K562 (cell line): Measurements from ENCODE around the gene SOBP. TPM values are rescaled to one million over a fixed set of nuclear protein-coding genes. Genes with fewer than 3 reads are reported as not detected.

Experiments used
- ATAC-seq: fragments of 200-7000 bp; cut with Tn5 transposase; 3 replicates; pipeline ENCODE4 v1.9.1; 2020; ENCODE audit warnings: moderate library complexity
- BruUV-seq: library from RNA; stranded (reverse); fragments of 400-500 nt; replicated peaks from 2 replicates; lab custom pipeline; 2021; lab: Mats Ljungman, UMichigan
- CTCF ChIA-PET: fragments of 300-600 bp; formaldehyde crosslinking; extraction: SDS; loops from one replicate; lab custom pipeline; 2021; ENCODE audit warnings: low intra/inter-chr PET ratio; lab: Yijun Ruan, JAX
- POLR2A ChIA-PET: fragments of 300-600, 350-650 bp; sonication (Branson Sonifier 250); formaldehyde crosslinking; extraction: SDS; loops from one replicate; lab custom pipeline; 2021; ENCODE audit warnings: antibody characterized with exemption, inconsistent platforms; lab: Yijun Ruan, JAX
- DNase-seq, 4 experiments: peaks; one replicate each; pipeline versions ENCODE4 v3.0.0 to v3.0.0-alpha.2; 2011 to 2018; ENCODE audit warnings: low spot score in 3 of 4, mixed read lengths in 3 of 4; ENCODE audit errors: extremely low read depth in 1 of 4
- FAIRE-seq: peaks from 2 replicates; lab custom pipeline; 2011; peaks lifted over from hg19 to GRCh38; lab: Jason Lieb, UNC
- H2AFZ ChIP-seq: 2 replicates; pipeline ENCODE4 v1.6.0; 2011; ENCODE audit warnings: low read depth, low read length, control low read depth, inconsistent platforms
- H3K27ac ChIP-seq: fragments of 200-600 bp; 3 replicates; pipeline ENCODE4 v1.8.0; 2011; ENCODE audit warnings: low read depth, mild to moderate bottlenecking, control low read depth, inconsistent platforms, low read length, moderate library complexity, mixed read lengths; ENCODE audit errors: extremely low read depth
- H3K27me3 ChIP-seq, 2 experiments: fragments of 300-600 bp in 1 of 2; 2 replicates in 1 of 2; 3 replicates in 1 of 2; pipeline versions ENCODE4 v1.6.0 to v1.8.0; 2011; ENCODE audit warnings: inconsistent platforms in 2 of 2, low read length in 2 of 2, mild to moderate bottlenecking in 1 of 2, mixed read lengths in 1 of 2, moderate library complexity in 1 of 2; ENCODE audit not compliant: control insufficient read depth in 2 of 2, insufficient read depth in 2 of 2
- H3K36me3 ChIP-seq: fragments of 300-600 bp; 3 replicates; pipeline ENCODE4 v1.8.0; 2011; ENCODE audit warnings: mild to moderate bottlenecking, low read length, inconsistent platforms; ENCODE audit not compliant: control insufficient read depth, insufficient read depth
- H3K4me1 ChIP-seq, 2 experiments: fragments of 200-600 bp in 1 of 2; replicated peaks in 1 of 2; 2 replicates in 1 of 2; 3 replicates in 1 of 2; pipeline versions ENCODE4 v1.5.1 to v1.8.0; 2011; ENCODE audit warnings: inconsistent platforms in 2 of 2, low read length in 2 of 2, mild to moderate bottlenecking in 1 of 2, mixed read lengths in 1 of 2, moderate library complexity in 1 of 2; ENCODE audit not compliant: control insufficient read depth in 2 of 2, insufficient read depth in 2 of 2
- H3K4me2 ChIP-seq: 2 replicates; pipeline ENCODE4 v1.6.1; 2011; ENCODE audit warnings: low read length, control low read depth, inconsistent platforms, mixed read lengths; ENCODE audit not compliant: insufficient read depth
- H3K4me3 ChIP-seq: fragments of 200-600 bp; sonication (generic), shearing (Covaris generic); 2 replicates; pipeline ENCODE4 v1.5.1; 2016; ENCODE audit warnings: control low read depth, inconsistent platforms
- H3K79me2 ChIP-seq: fragments of 200-600 bp; 3 replicates; pipeline ENCODE4 v1.8.0; 2011; ENCODE audit warnings: low read length, inconsistent platforms; ENCODE audit not compliant: control insufficient read depth, insufficient read depth
- H3K9ac ChIP-seq, 2 experiments: 2 replicates each; pipeline versions ENCODE4 v1.6.0 to v1.6.1; 2011; ENCODE audit warnings: low read depth in 2 of 2, low read length in 2 of 2, control low read depth in 1 of 2, inconsistent platforms in 1 of 2, mild to moderate bottlenecking in 1 of 2, mixed read lengths in 1 of 2; ENCODE audit not compliant: insufficient read depth in 1 of 2
- H3K9me1 ChIP-seq: one replicate; pipeline ENCODE4 v1.6.0; 2011; ENCODE audit warnings: inconsistent platforms, mild to moderate bottlenecking, low read length, moderate library complexity; ENCODE audit not compliant: control insufficient read depth, insufficient read depth
- H3K9me3 ChIP-seq: replicated peaks from 2 replicates; pipeline ENCODE4 v1.5.1; 2011; ENCODE audit warnings: low read depth, low read length, inconsistent platforms; ENCODE audit not compliant: control insufficient read depth, insufficient read depth
- H4K20me1 ChIP-seq: replicated peaks from 2 replicates; pipeline ENCODE4 v1.6.1; 2011; ENCODE audit warnings: low read length, inconsistent platforms, mixed read lengths; ENCODE audit not compliant: control insufficient read depth, insufficient read depth
- CBX2 ChIP-seq: fragments of 200-600 bp; sonication (generic); IDR thresholded peaks from one replicate; pipeline ENCODE4 v1.6.1; 2012; ENCODE audit warnings: mild to moderate bottlenecking, low read length, inconsistent platforms; ENCODE audit not compliant: insufficient read depth, poor library complexity, severe bottlenecking
- CSDE1 ChIP-seq, 2 experiments: fragments of 450-650 bp; IDR thresholded peaks; 2 replicates each; pipeline ENCODE4 v1.6.1; 2016; ENCODE audit warnings: mild to moderate bottlenecking in 1 of 2
- E2F3 ChIP-seq: fragments of 250-450 bp; sonication (Bioruptor Pico); IDR thresholded peaks from 2 replicates; pipeline ENCODE4 v1.4.0; 2020; ENCODE audit warnings: mild to moderate bottlenecking
- ELK3 ChIP-seq: fragments of 450-650 bp; formaldehyde crosslinking; IDR thresholded peaks from 2 replicates; pipeline ENCODE4 v1.4.0; 2020; ENCODE audit warnings: mild to moderate bottlenecking
- IRF9 ChIP-seq: fragments of 450-650 bp; IDR thresholded peaks from 2 replicates; pipeline ENCODE4 v1.6.1; 2016; ENCODE audit warnings: missing biosample characterization, missing genetic modification characterization
- MBD2 ChIP-seq: sonication (generic); IDR thresholded peaks from 2 replicates; pipeline ENCODE4 v1.6.1; 2016; ENCODE audit warnings: low read depth, borderline replicate concordance
- NRF1 ChIP-seq, 2 experiments: fragments of 450-650 bp; IDR thresholded peaks in 1 of 2; conservative IDR thresholded peaks in 1 of 2; 2 replicates each; pipeline ENCODE4 v1.6.1; 2014; ENCODE audit warnings: mild to moderate bottlenecking in 2 of 2
- POU5F1 ChIP-seq: fragments of 150-350 bp; IDR thresholded peaks from 2 replicates; pipeline ENCODE4 v1.6.1; 2014; ENCODE audit warnings: borderline replicate concordance, low read length, low read depth, mild to moderate bottlenecking; ENCODE audit not compliant: partially characterized antibody
- PRDM10 ChIP-seq: fragments of 450-650 bp; IDR thresholded peaks from 2 replicates; pipeline ENCODE4 v1.6.1; 2018; ENCODE audit not compliant: partially characterized antibody
- RB1 ChIP-seq: fragments of 450-650 bp; IDR thresholded peaks from 2 replicates; pipeline ENCODE4 v1.6.1; 2017; ENCODE audit warnings: low read depth, mild to moderate bottlenecking
- TCF7 ChIP-seq: sonication (generic); IDR thresholded peaks from 2 replicates; pipeline ENCODE4 v1.6.1; 2016; ENCODE audit warnings: antibody characterized with exemption, borderline replicate concordance
- WGBS: fragments of 100-300 bp; shearing (Covaris generic); methylation state at CpG from one replicate; pipeline ENCODE4 v1.1.6; 2016; ENCODE audit warnings: low coverage, mixed read lengths; ENCODE audit not compliant: insufficient coverage; ENCODE audit errors: missing lambda C conversion rate; 5-methylcytosine and 5-hydroxymethylcytosine counted together
- in situ Hi-C: fragments of 300-500 bp; cut with MboI; formaldehyde crosslinking; loops from 4 replicates; pipeline ENCODE4 v1.15.0; 2018; ENCODE audit warnings: inconsistent platforms, mixed read lengths
- intact Hi-C: fragments of 100-400 bp; cut with micrococcal nuclease; formaldehyde crosslinking; loops from 2 replicates; pipeline ENCODE4 v1.14.2; 2022
- polyA plus RNA-seq, 8 experiments: library from polyadenylated mRNA; depleted of rRNA in 4 of 8; stranded (reverse) in 5 of 8; unstranded in 3 of 8; fragments of >200 nt; fragmentation: Nextera tagmentation in 2 of 8; fragmentation: Illumina TruSeq in 1 of 8; extraction: Ambion mirVana in 2 of 8; extraction: Trizol in 1 of 8; gene quantifications; 2 replicates each; pipeline versions ENCODE4 v1.2.1 to v1.2.3, GENCODE V29; 2011 to 2014; ENCODE audit warnings: inconsistent platforms in 1 of 8, missing spikeins in 1 of 8
- total RNA-seq, 7 experiments: library from RNA; depleted of rRNA in 6 of 7; stranded (reverse); fragments of >200 nt in 6 of 7; fragmentation: Illumina TruSeq in 2 of 7; extraction: Trizol in 2 of 7; gene quantifications; 2 replicates each; pipeline versions ENCODE4 v1.2.1 to v1.2.3, GENCODE V29; 2011 to 2021; ENCODE audit warnings: low replicate concordance in 1 of 7
- TF ChIP-seq, protein P1 (sequence below): fragments of 450-650 bp; IDR thresholded peaks from 2 replicates; pipeline ENCODE4 v1.7.0; 2016; ENCODE audit warnings: borderline replicate concordance
- TF ChIP-seq, protein P2 (sequence below): sonication (generic); formaldehyde crosslinking; IDR thresholded peaks from 2 replicates; pipeline ENCODE4 v1.8.1; 2022; ENCODE audit warnings: missing genetic modification reagents

SOBP gene
- total and polyA plus RNA-seq, 9 of the 15 experiments (the other 6 are each of a cell fraction or from before 2014, with no cell fraction given) = 0.16 TPM; not detected in 8

DNA sequence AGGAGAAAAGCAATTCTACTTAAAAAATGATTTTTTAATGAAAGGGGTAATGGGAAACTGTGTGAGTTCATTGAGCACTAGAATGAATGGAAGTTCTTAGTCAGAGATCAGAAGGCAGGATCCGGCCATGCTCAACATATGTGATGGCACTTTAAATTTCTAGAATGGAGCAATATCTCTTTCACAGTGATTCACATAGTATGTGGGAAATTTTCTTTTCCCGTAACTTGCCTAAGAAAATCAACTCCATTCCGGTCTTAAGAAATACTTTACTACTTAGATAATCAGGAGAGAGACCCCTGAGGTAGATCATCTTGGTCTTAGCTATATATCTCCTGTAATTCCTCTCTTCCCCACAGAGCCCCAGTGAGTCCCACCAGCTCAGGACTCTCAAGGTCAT is 202.4 kb downstream of the SOBP start:
- Histone ChIP-seq H3K79me2 (no peaks in the 10 kb centered on the region), H3K9me1 (no peaks in the 10 kb centered on the region), H2AFZ (no peak overlapping the region), H3K4me1 (no peaks in the 10 kb centered on the region; a peak in 1 of 5 replicates), H3K36me3 (no peaks in the 10 kb centered on the region), H3K27ac (no peak overlapping the region), H4K20me1 (no peaks in the 10 kb centered on the region; the same call in 1 of the 2 replicates), H3K4me2 (no peak overlapping the region), H3K9ac (no peak overlapping the region), H3K27me3 (peaks cover 12 to 48% of the 10 kb centered on the region in 2 experiments; a peak in 3 of 5 replicates), H3K4me3 (no peak overlapping the region), H3K9me3 (no peaks in the 10 kb centered on the region)
- FAIRE-seq = no peak
- BruUV-seq = no TSS peak
- ChIA-PET CTCF (no interaction called here), POLR2A (interaction anchor here (0.5 to 0.7 kb wide), 2 partner anchors 26 to 803 kb away, joined by 3 read pairs; no protein-coding TSS in a partner anchor)
- in situ Hi-C loops = no loop called here
- intact Hi-C loops = no loop called here
- no peak for DNase-seq
- ATAC-seq = no peak
- WGBS = 2% methylated on average over 3 of the region's 3 CpGs
- TF ChIP-seq, protein P1, sequence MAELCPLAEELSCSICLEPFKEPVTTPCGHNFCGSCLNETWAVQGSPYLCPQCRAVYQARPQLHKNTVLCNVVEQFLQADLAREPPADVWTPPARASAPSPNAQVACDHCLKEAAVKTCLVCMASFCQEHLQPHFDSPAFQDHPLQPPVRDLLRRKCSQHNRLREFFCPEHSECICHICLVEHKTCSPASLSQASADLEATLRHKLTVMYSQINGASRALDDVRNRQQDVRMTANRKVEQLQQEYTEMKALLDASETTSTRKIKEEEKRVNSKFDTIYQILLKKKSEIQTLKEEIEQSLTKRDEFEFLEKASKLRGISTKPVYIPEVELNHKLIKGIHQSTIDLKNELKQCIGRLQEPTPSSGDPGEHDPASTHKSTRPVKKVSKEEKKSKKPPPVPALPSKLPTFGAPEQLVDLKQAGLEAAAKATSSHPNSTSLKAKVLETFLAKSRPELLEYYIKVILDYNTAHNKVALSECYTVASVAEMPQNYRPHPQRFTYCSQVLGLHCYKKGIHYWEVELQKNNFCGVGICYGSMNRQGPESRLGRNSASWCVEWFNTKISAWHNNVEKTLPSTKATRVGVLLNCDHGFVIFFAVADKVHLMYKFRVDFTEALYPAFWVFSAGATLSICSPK = no peak
- no peak for TF ChIP-seq NRF1 (conservative IDR thresholded peaks at IDR 0.05 in 1 of 2, IDR thresholded peaks at IDR 0.05 in 1 of 2)
- TF ChIP-seq IRF9 (tag) = no peak
- no peak for TF ChIP-seq CBX2
- no peak for TF ChIP-seq PRDM10
- TF ChIP-seq E2F3 (CRISPR knock-in tag) = no peak
- TF ChIP-seq RB1 = no peak
- TF ChIP-seq ELK3 (CRISPR knock-in tag) = no peak
- TF ChIP-seq MBD2 = no peak
- TF ChIP-seq CSDE1 (IDR thresholded peaks at IDR 0.05) = no peak
- TF ChIP-seq, protein P2, sequence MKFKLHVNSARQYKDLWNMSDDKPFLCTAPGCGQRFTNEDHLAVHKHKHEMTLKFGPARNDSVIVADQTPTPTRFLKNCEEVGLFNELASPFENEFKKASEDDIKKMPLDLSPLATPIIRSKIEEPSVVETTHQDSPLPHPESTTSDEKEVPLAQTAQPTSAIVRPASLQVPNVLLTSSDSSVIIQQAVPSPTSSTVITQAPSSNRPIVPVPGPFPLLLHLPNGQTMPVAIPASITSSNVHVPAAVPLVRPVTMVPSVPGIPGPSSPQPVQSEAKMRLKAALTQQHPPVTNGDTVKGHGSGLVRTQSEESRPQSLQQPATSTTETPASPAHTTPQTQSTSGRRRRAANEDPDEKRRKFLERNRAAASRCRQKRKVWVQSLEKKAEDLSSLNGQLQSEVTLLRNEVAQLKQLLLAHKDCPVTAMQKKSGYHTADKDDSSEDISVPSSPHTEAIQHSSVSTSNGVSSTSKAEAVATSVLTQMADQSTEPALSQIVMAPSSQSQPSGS (CRISPR knock-in tag) = no peak
- no peak for TF ChIP-seq TCF7
- TF ChIP-seq POU5F1 = no peak
